Left ventricle myocardium inferior (tissue), 1 donor: Measurements from ENCODE around the gene PRR5L. TPM values are rescaled to one million over a fixed set of nuclear protein-coding genes. Genes with fewer than 3 reads are reported as not detected.

Experiments
- DNase-seq: peaks from one replicate; pipeline ENCODE4 v3.0.0-alpha.2; 2020
- H3K27ac ChIP-seq: fragments of 200-600 bp; replicated peaks from 2 replicates; pipeline ENCODE4 v1.8.0; 2021
- H3K27me3 ChIP-seq: fragments of 200-600 bp; 2 replicates; pipeline ENCODE4 v1.8.0; 2021; ENCODE audit warnings: low read depth
- H3K36me3 ChIP-seq: fragments of 200-600 bp; 2 replicates; pipeline ENCODE4 v1.8.0; 2021
- H3K4me1 ChIP-seq: fragments of 200-600 bp; 2 replicates; pipeline ENCODE4 v1.8.0; 2021
- H3K4me3 ChIP-seq: fragments of 200-600 bp; 2 replicates; pipeline ENCODE4 v1.8.0; 2021; ENCODE audit warnings: mild to moderate bottlenecking, moderate library complexity
- H3K9me3 ChIP-seq: fragments of 200-600 bp; replicated peaks from 2 replicates; pipeline ENCODE4 v1.8.0; 2021
- intact Hi-C: fragments of 100-400 bp; cut with micrococcal nuclease; formaldehyde crosslinking; loops from one replicate; pipeline ENCODE4 v1.11.0; 2022
- total RNA-seq: library from RNA; stranded (reverse); fragmentation: NEBNext Ultra II Directional; extraction: Animal tissue kit (Norgen Biotek cat#: 25700); gene quantifications from one replicate; pipeline ENCODE4 v1.2.1, GENCODE V29; 2021
- TF ChIP-seq, protein P1 (sequence below): fragments of 200-600 bp; IDR thresholded peaks from 2 replicates; pipeline ENCODE4 v1.8.0; 2021; ENCODE audit warnings: antibody characterized with exemption, mild to moderate bottlenecking, borderline replicate concordance
- donor health status: DM: no; HTN: yes; CAD: no; lungs with severe emphysema.

The PRR5L gene
- total RNA-seq, 1 donor from 2014 or later, result 1.3 TPM

DNA sequence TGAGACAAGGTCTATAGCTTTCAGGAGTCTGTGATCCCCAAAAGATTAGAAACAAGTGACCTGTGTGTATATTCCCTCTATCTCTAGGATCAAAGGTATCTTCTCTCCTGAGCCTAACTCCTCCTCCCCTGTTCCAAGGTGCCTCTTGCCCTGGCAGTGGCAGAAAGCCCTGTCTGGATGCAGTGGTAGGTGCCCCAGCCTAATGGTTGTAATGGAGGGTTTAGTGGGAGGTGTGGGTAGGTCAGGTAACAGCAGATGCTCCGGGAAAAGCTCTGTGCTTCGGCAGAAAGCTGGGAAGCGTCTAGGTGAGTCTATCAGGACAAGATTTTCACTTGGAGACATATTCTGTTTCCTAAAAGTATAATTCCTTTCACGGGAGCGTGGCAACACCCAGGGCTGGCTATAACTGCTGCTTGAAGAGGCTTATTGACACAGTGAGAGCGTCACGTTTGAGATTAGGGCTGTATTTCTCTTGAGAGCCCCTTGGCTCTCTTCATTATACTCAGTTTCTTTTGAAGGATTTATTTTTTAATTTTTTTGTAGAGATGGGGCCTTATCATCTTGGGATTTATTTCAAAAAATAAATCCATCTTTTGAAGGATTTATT lies 49.5 kb downstream of the PRR5L start:
- no peak overlapping the region for H3K4me3 ChIP-seq
- DNase-seq, result no peak
- H3K27me3 ChIP-seq, result peaks cover 22% of the 10 kb centered on the region
- no peak overlapping the region for H3K27ac ChIP-seq
- intact Hi-C loops, result no loop called here
- TF ChIP-seq, protein P1, sequence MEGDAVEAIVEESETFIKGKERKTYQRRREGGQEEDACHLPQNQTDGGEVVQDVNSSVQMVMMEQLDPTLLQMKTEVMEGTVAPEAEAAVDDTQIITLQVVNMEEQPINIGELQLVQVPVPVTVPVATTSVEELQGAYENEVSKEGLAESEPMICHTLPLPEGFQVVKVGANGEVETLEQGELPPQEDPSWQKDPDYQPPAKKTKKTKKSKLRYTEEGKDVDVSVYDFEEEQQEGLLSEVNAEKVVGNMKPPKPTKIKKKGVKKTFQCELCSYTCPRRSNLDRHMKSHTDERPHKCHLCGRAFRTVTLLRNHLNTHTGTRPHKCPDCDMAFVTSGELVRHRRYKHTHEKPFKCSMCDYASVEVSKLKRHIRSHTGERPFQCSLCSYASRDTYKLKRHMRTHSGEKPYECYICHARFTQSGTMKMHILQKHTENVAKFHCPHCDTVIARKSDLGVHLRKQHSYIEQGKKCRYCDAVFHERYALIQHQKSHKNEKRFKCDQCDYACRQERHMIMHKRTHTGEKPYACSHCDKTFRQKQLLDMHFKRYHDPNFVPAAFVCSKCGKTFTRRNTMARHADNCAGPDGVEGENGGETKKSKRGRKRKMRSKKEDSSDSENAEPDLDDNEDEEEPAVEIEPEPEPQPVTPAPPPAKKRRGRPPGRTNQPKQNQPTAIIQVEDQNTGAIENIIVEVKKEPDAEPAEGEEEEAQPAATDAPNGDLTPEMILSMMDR, result no peak
- no peaks in the 10 kb centered on the region for H3K9me3 ChIP-seq
- no peaks in the 10 kb centered on the region for H3K36me3 ChIP-seq
- no peaks in the 10 kb centered on the region for H3K4me1 ChIP-seq

DNA sequence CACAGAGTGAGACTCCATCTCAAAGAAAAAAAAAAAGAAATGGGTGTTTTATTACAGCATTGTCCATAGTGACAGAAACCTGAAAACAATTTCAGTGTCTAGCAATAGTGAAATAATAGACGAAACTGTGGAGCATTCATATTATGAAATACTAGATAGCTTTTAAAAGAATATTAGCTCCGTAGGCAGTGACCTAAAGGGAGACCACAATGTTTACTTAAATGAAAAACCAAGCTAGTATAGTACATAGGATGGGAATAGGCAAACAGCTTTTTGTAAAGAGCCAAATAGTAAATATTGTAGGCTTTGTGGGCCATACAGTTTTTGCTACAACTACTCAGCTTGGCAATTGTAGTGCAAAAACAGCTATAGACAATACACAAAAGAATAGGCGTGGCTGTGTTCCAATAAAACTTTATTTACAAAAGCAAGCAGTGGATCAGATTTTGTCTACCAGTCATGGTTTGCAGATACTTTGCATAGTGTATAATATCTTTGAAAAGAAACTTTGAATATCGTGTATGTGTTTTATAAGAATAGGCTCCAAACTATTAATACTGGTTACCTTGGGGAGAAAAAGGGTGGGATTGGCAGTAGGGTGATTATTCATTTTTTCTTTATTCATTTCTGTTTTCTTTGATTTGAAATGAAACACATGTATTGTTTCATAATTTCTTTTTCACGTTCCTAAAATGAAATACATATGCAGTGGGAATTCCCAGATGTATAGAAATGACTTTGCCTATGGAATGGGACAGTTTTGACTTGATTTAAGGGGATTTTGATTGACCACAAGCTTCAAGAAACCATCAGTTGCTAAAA lies 50.7 kb downstream of the PRR5L start:
- intact Hi-C loops, result no loop called here
- Histone ChIP-seq H3K9me3 (no peaks in the 10 kb centered on the region), H3K4me1 (no peaks in the 10 kb centered on the region), H3K27ac (no peak overlapping the region), H3K4me3 (no peak overlapping the region), H3K36me3 (no peaks in the 10 kb centered on the region), H3K27me3 (peaks cover 16% of the 10 kb centered on the region)
- TF ChIP-seq, protein P1, result no peak
- no peak for DNase-seq

DNA sequence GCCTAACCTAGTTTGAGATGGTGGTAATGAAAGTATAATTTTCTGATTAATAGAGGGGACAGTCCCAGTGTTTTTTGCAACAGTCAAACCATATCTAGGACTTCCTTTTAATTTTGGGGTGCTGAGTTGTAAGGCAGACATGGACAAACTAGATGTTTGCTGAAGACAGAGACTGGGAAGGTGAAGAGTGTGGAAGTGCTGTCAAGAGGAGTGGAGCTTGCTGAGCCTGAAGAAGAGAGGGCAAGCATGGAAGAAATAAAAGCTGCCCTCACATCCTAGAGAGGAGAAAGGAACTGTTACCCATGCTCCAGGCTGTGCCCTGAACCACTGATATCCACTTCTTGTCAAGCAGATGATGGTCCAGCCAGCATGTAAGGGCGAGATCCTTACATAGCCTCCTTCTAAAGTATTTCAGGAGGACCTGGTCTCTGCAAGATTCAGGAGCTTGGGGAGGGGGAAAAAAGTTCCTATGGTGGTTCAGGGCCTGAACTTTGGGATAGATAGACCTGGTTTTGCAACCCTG lies 51.4 kb downstream of the PRR5L start:
- Histone ChIP-seq H3K27me3 (peaks cover 12% of the 10 kb centered on the region), H3K36me3 (no peaks in the 10 kb centered on the region), H3K27ac (no peak overlapping the region), H3K4me1 (no peaks in the 10 kb centered on the region), H3K9me3 (no peaks in the 10 kb centered on the region), H3K4me3 (no peak overlapping the region)
- no peak for DNase-seq
- intact Hi-C loops, result no loop called here
- TF ChIP-seq, protein P1, result no peak

DNA sequence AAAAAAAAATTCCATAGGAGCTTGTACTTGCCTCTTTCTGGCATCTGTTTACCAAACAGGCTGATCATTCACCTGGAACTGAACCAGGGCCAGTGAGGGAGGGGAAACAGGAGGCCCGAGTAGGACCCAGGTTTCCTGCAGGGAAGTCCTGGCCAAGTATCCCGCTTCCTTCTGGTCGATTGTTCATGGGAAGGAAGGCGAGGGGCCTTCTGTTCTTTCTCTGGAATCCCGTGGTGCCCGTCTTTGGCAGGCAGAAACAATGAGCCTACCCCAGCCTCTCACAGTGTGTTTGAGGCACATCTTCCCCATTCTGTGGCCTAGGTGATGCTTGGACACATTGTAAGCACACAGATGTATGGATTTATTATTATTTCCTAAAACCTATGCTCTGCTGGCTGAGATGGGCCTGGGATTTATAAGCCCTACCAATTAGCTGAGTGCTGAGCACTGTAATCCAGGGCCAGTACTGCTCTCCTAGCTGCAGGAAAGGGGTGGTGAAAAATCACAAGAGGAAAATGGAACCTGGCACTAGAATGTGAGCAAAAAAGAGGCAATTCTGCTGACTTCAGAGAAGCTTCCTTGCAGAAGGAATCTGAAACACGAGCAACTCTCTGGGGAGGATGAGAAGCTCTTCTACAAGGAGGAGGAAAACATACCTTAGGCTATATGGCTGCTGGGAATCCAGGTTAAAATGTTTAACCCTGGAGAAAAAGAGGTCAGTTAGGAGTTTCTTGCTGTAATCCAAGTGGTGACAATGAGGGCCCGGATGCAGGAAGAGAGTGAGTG lies 53.5 kb downstream of the PRR5L start:
- no peaks in the 10 kb centered on the region for H3K36me3 ChIP-seq
- H3K9me3 ChIP-seq, result no peaks in the 10 kb centered on the region
- H3K4me1 ChIP-seq, result no peaks in the 10 kb centered on the region
- no peak overlapping the region for H3K4me3 ChIP-seq
- peaks cover 14% of the 10 kb centered on the region for H3K27me3 ChIP-seq
- TF ChIP-seq, protein P1, result no peak
- peak overlapping the region; percentile 50 for H3K27ac ChIP-seq
- DNase-seq, result no peak
- intact Hi-C loops, result no loop called here

DNA sequence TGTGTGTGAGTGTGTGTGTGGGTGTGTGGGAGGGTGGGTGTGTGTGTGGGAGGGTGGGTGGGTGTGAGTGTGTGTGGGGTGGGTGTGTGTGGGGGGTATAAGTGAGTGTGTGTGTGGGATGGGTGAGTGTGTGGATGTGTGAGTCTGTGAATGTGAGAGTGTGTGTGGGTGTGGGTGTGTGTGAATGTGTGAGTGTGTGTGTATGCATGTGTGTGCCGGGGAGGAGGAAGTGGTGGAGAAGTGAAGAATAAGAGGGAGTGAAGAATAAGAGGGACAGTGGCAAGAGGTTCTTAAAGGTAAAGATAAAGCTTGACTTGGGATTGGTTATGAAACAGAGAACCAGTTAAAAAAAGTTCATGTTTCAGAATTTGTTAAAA lies 54.0 kb downstream of the PRR5L start:
- Histone ChIP-seq H3K4me3 (no peak overlapping the region), H3K27ac (no peak overlapping the region), H3K4me1 (no peaks in the 10 kb centered on the region), H3K27me3 (peaks cover 14% of the 10 kb centered on the region), H3K9me3 (no peaks in the 10 kb centered on the region), H3K36me3 (no peaks in the 10 kb centered on the region)
- intact Hi-C loops, result no loop called here
- no peak for DNase-seq
- TF ChIP-seq, protein P1, result no peak
